Bronchial epithelial cell (primary cell): ENCODE data around the gene PKN2. TPM values are rescaled to one million over a fixed set of nuclear protein-coding genes. Genes with fewer than 3 reads are reported as not detected.
"Not testable (repeated sequence)": the region's sequence is repeated elsewhere in the genome, so short reads cannot be mapped to it uniquely, and the experiment has no call there.

ENCODE experiments used
- DNase-seq: peaks from one replicate; pipeline ENCODE4 v3.0.0-alpha.2; 2010; ENCODE audit warnings: low read depth
- FAIRE-seq: peaks from 2 replicates; lab custom pipeline; 2011; peaks lifted over from hg19 to GRCh38; lab: Jason Lieb, UNC
- H3K27me3 ChIP-seq: 2 replicates; pipeline ENCODE4 v1.5.1; 2011; ENCODE audit warnings: low read length; ENCODE audit not compliant: control insufficient read depth, insufficient read depth
- H3K36me3 ChIP-seq: 2 replicates; pipeline ENCODE4 v1.5.1; 2011; ENCODE audit warnings: low read length; ENCODE audit not compliant: control insufficient read depth, insufficient read depth
- H3K4me3 ChIP-seq: 2 replicates; pipeline ENCODE4 v1.5.1; 2011; ENCODE audit warnings: mild to moderate bottlenecking, low read depth, low read length, control low read depth
- total RNA-seq: library from RNA; depleted of rRNA; stranded (reverse); fragments of >200 nt; gene quantifications from 2 replicates; pipeline ENCODE4 v1.2.1, GENCODE V29; 2014
- TF ChIP-seq, protein P1 (sequence below): IDR thresholded peaks from 2 replicates; pipeline ENCODE4 v1.5.1; 2011; ENCODE audit warnings: mild to moderate bottlenecking, moderate library complexity, low read length, control low read depth, inconsistent platforms; ENCODE audit not compliant: insufficient read depth, severe bottlenecking

PKN2 gene
- total RNA-seq, 1 donor from 2014 or later = 18.2 TPM

DNA sequence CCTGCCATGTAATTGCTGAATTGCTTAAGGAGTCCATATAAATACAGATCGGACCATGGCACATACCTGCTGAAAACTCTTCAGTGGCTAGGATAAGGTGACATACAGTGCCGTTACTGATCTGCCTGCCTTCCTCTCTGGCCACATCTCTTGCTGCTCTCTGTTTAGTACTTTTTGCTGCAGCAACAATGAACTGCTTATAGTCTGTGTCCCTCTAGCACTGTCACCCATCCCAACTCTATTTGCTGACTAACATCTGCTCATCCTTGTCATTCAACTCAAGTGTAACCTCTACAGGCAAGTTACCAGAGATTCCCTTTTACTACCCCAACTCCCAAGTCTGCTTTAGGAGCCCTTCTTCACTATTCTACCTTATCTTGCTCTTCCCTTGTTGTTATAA is 141.6 kb downstream of the PKN2 start:
- Histone ChIP-seq H3K4me3 (no peak overlapping the region), H3K36me3 (peaks cover 2% of the 10 kb centered on the region), H3K27me3 (no peaks in the 10 kb centered on the region)
- TF ChIP-seq, protein P1, sequence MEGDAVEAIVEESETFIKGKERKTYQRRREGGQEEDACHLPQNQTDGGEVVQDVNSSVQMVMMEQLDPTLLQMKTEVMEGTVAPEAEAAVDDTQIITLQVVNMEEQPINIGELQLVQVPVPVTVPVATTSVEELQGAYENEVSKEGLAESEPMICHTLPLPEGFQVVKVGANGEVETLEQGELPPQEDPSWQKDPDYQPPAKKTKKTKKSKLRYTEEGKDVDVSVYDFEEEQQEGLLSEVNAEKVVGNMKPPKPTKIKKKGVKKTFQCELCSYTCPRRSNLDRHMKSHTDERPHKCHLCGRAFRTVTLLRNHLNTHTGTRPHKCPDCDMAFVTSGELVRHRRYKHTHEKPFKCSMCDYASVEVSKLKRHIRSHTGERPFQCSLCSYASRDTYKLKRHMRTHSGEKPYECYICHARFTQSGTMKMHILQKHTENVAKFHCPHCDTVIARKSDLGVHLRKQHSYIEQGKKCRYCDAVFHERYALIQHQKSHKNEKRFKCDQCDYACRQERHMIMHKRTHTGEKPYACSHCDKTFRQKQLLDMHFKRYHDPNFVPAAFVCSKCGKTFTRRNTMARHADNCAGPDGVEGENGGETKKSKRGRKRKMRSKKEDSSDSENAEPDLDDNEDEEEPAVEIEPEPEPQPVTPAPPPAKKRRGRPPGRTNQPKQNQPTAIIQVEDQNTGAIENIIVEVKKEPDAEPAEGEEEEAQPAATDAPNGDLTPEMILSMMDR = no peak
- FAIRE-seq = no peak
- no peak for DNase-seq

GRCh38 chr1:88847643-88848042 is 163.6 kb downstream of the PKN2 start:
- no peak overlapping the region for H3K4me3 ChIP-seq
- peaks cover 4% of the 10 kb centered on the region for H3K36me3 ChIP-seq
- FAIRE-seq (no peak), DNase-seq (no peak)
- TF ChIP-seq, protein P1 = no peak
- H3K27me3 ChIP-seq = no peaks in the 10 kb centered on the region

GRCh38 chr1:88851303-88852063 is 167.4 kb downstream of the PKN2 start:
- Histone ChIP-seq H3K36me3 (peaks cover 5% of the 10 kb centered on the region), H3K27me3 (no peaks in the 10 kb centered on the region), H3K4me3 (no peak overlapping the region)
- DNase-seq (no peak), FAIRE-seq (peak; percentile 55)
- TF ChIP-seq, protein P1 = no peak

- H3K4me3 ChIP-seq = no peak overlapping the region
- TF ChIP-seq, protein P1 = no peak
- no peak for FAIRE-seq
- H3K36me3 ChIP-seq = peaks cover 3% of the 10 kb centered on the region
- H3K27me3 ChIP-seq = no peaks in the 10 kb centered on the region
- DNase-seq = no peak
Observed at GRCh38 chr1:88867743-88868521, 183.9 kb downstream of the PKN2 start.

GRCh38 chr1:88869644-88870043 is 185.6 kb downstream of the PKN2 start:
- H3K36me3 ChIP-seq, FAIRE-seq, H3K4me3 ChIP-seq, H3K27me3 ChIP-seq, DNase-seq: not testable (repeated sequence)

DNA sequence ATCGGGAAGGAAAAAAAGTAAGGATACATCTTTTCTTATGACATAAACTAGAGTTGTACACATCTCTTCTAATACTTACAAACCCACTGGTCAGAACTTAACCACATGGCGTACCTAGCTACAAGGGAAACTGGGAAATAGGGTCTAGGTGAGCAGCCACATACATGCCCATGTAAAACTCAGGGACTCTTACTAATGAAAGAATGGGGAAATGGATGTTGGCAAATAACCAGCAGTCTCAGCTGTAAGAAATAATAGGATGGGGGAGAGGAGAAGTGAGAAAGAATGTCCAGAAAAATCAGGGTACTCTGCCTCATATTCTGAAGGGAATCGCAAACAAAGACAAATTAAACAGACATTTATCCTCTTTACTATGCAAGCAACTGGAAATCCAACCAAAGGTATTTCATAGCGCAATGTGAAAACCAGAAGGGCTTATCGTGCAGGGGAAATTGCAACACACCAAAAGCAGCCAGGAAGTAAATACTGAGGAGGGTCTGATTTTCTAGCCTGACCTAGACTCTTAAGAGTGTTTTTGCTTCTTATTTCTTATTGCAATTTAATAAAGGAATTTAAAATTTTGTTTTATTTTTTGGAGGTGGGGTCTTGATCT is 189.8 kb downstream of the PKN2 start:
- TF ChIP-seq, protein P1 = no peak
- Histone ChIP-seq H3K4me3 (no peak overlapping the region), H3K27me3 (no peaks in the 10 kb centered on the region), H3K36me3 (peaks cover 2% of the 10 kb centered on the region)
- DNase-seq = no peak
- FAIRE-seq = no peak
